HEK293 (cell line): Measurements from ENCODE around the gene ILK.

Source experiments
- IKZF3 ChIP-seq: fragments of 450-650 bp; IDR thresholded peaks from 2 replicates; pipeline ENCODE4 v1.5.0; 2018; ENCODE audit warnings: missing biosample characterization, mild to moderate bottlenecking, missing genetic modification characterization, moderate library complexity
- KLF16 ChIP-seq: fragments of 450-650 bp; formaldehyde crosslinking; IDR thresholded peaks from 2 replicates; pipeline ENCODE4 v1.5.1; 2017; ENCODE audit warnings: missing biosample characterization, missing genetic modification characterization
- SCRT1 ChIP-seq: fragments of 450-650 bp; formaldehyde crosslinking; IDR thresholded peaks from 2 replicates; pipeline ENCODE4 v1.5.1; 2016; ENCODE audit warnings: missing biosample characterization, missing genetic modification characterization, borderline replicate concordance
- TCF7L2 ChIP-seq: IDR thresholded peaks from 2 replicates; pipeline ENCODE4 v1.6.1; 2011; ENCODE audit warnings: low read depth, mild to moderate bottlenecking, inconsistent platforms, low read length, moderate library complexity, borderline replicate concordance
- ZBTB20 ChIP-seq: fragments of 450-650 bp; formaldehyde crosslinking; IDR thresholded peaks from 2 replicates; pipeline ENCODE4 v1.5.1; 2016; ENCODE audit warnings: missing biosample characterization, missing genetic modification characterization
- ZNF2 ChIP-seq: fragments of 450-650 bp; formaldehyde crosslinking; IDR thresholded peaks from 2 replicates; pipeline ENCODE4 v1.5.1; 2016; ENCODE audit warnings: missing biosample characterization, missing genetic modification characterization
- ZNF24 ChIP-seq: fragments of 450-650 bp; formaldehyde crosslinking; IDR thresholded peaks from 2 replicates; pipeline ENCODE4 v1.5.1; 2016; ENCODE audit warnings: missing biosample characterization, missing genetic modification characterization
- ZNF302 ChIP-seq: fragments of 450-650 bp; formaldehyde crosslinking; IDR thresholded peaks from 2 replicates; pipeline ENCODE4 v1.5.1; 2016; ENCODE audit warnings: missing biosample characterization, missing genetic modification characterization, low read depth
- ZNF48 ChIP-seq: fragments of 450-650 bp; formaldehyde crosslinking; IDR thresholded peaks from 2 replicates; pipeline ENCODE4 v1.5.1; 2016; ENCODE audit warnings: missing biosample characterization, missing genetic modification characterization
- ZNF670 ChIP-seq: fragments of 450-650 bp; formaldehyde crosslinking; IDR thresholded peaks from 2 replicates; pipeline ENCODE4 v1.5.1; 2016; ENCODE audit warnings: missing biosample characterization, missing genetic modification characterization, low read depth
- TF ChIP-seq, protein P1 (sequence below): fragments of 450-650 bp; formaldehyde crosslinking; IDR thresholded peaks from 2 replicates; pipeline ENCODE4 v1.5.1; 2016; ENCODE audit warnings: missing biosample characterization, missing genetic modification characterization, low read depth
- TF ChIP-seq, protein P2 (sequence below): fragments of 450-650 bp; formaldehyde crosslinking; IDR thresholded peaks from 2 replicates; pipeline ENCODE4 v1.5.1; 2016; ENCODE audit warnings: missing biosample characterization, missing genetic modification characterization
- TF ChIP-seq, protein P3 (sequence below): fragments of 450-650 bp; formaldehyde crosslinking; IDR thresholded peaks from 2 replicates; pipeline ENCODE4 v1.5.1; 2016; ENCODE audit warnings: missing biosample characterization, missing genetic modification characterization, low read depth
- TF ChIP-seq, protein P4 (sequence below): fragments of 450-650 bp; formaldehyde crosslinking; IDR thresholded peaks from 2 replicates; pipeline ENCODE4 v1.5.1; 2016; ENCODE audit warnings: missing biosample characterization, missing genetic modification characterization

DNA sequence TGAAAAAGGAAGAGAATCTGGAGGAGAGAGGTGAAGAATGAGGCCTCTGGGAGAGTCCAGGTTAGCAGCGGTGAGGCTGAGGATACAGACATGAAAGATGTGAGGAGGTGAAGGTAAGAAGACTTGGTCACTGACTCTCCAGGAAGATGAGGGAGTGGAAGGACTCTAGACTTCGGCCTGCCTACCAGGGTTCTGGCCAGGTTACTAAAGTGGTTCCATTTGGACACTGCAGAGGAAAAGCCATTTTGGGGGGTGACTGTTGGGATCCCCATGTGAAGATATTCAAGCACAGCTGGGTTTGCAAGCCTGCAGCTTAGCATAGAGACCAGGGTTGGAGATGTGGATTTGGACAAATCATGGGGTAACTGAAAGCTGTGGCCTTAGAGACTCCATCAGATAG lies 44.3 kb downstream of the ILK start:
- TF ChIP-seq, protein P1, sequence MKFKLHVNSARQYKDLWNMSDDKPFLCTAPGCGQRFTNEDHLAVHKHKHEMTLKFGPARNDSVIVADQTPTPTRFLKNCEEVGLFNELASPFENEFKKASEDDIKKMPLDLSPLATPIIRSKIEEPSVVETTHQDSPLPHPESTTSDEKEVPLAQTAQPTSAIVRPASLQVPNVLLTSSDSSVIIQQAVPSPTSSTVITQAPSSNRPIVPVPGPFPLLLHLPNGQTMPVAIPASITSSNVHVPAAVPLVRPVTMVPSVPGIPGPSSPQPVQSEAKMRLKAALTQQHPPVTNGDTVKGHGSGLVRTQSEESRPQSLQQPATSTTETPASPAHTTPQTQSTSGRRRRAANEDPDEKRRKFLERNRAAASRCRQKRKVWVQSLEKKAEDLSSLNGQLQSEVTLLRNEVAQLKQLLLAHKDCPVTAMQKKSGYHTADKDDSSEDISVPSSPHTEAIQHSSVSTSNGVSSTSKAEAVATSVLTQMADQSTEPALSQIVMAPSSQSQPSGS (tag by site-specific recombination): no peak
- TF ChIP-seq ZNF670 (no peak), ZBTB20 (tag by site-specific recombination) (no peak), ZNF24 (tag by site-specific recombination) (no peak), ZNF48 (tag by site-specific recombination) (no peak), SCRT1 (no peak), KLF16 (tag by site-specific recombination) (no peak), TCF7L2 (no peak), ZNF302 (tag by site-specific recombination) (no peak), IKZF3 (tag by site-specific recombination) (no peak), ZNF2 (tag by site-specific recombination) (no peak)
- TF ChIP-seq, protein P2, sequence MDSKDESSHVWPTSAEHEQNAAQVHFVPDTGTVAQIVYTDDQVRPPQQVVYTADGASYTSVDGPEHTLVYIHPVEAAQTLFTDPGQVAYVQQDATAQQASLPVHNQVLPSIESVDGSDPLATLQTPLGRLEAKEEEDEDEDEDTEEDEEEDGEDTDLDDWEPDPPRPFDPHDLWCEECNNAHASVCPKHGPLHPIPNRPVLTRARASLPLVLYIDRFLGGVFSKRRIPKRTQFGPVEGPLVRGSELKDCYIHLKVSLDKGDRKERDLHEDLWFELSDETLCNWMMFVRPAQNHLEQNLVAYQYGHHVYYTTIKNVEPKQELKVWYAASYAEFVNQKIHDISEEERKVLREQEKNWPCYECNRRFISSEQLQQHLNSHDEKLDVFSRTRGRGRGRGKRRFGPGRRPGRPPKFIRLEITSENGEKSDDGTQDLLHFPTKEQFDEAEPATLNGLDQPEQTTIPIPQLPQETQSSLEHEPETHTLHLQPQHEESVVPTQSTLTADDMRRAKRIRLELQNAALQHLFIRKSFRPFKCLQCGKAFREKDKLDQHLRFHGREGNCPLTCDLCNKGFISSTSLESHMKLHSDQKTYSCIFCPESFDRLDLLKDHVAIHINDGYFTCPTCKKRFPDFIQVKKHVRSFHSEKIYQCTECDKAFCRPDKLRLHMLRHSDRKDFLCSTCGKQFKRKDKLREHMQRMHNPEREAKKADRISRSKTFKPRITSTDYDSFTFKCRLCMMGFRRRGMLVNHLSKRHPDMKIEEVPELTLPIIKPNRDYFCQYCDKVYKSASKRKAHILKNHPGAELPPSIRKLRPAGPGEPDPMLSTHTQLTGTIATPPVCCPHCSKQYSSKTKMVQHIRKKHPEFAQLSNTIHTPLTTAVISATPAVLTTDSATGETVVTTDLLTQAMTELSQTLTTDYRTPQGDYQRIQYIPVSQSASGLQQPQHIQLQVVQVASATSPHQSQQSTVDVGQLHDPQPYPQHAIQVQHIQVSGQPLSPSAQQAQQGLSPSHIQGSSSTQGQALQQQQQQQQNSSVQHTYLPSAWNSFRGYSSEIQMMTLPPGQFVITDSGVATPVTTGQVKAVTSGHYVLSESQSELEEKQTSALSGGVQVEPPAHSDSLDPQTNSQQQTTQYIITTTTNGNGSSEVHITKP (tag by site-specific recombination): no peak
- TF ChIP-seq, protein P3, sequence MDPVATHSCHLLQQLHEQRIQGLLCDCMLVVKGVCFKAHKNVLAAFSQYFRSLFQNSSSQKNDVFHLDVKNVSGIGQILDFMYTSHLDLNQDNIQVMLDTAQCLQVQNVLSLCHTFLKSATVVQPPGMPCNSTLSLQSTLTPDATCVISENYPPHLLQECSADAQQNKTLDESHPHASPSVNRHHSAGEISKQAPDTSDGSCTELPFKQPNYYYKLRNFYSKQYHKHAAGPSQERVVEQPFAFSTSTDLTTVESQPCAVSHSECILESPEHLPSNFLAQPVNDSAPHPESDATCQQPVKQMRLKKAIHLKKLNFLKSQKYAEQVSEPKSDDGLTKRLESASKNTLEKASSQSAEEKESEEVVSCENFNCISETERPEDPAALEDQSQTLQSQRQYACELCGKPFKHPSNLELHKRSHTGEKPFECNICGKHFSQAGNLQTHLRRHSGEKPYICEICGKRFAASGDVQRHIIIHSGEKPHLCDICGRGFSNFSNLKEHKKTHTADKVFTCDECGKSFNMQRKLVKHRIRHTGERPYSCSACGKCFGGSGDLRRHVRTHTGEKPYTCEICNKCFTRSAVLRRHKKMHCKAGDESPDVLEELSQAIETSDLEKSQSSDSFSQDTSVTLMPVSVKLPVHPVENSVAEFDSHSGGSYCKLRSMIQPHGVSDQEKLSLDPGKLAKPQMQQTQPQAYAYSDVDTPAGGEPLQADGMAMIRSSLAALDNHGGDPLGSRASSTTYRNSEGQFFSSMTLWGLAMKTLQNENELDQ (tag by site-specific recombination): no peak
- TF ChIP-seq, protein P4, sequence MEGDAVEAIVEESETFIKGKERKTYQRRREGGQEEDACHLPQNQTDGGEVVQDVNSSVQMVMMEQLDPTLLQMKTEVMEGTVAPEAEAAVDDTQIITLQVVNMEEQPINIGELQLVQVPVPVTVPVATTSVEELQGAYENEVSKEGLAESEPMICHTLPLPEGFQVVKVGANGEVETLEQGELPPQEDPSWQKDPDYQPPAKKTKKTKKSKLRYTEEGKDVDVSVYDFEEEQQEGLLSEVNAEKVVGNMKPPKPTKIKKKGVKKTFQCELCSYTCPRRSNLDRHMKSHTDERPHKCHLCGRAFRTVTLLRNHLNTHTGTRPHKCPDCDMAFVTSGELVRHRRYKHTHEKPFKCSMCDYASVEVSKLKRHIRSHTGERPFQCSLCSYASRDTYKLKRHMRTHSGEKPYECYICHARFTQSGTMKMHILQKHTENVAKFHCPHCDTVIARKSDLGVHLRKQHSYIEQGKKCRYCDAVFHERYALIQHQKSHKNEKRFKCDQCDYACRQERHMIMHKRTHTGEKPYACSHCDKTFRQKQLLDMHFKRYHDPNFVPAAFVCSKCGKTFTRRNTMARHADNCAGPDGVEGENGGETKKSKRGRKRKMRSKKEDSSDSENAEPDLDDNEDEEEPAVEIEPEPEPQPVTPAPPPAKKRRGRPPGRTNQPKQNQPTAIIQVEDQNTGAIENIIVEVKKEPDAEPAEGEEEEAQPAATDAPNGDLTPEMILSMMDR (tag by site-specific recombination): no peak
